Right ventricle myocardium superior (tissue), 1 donor: ENCODE data around the gene ZNF155. TPM values are rescaled to one million over a fixed set of nuclear protein-coding genes. Genes with fewer than 3 reads are reported as not detected.
"Not testable (repeated sequence)": the region's sequence is repeated elsewhere in the genome, so short reads cannot be mapped to it uniquely, and the experiment has no call there.

Experiments used
- ATAC-seq: fragments of 200-7000 bp; cut with Tn5 transposase; one replicate; pipeline ENCODE4 v1.9.1; 2020; ENCODE audit warnings: mild to moderate bottlenecking; ENCODE audit not compliant: poor library complexity
- DNase-seq: peaks from one replicate; pipeline ENCODE4 v3.0.0-alpha.2; 2020
- intact Hi-C: fragments of 100-400 bp; cut with DNase I; formaldehyde crosslinking; loops from one replicate; pipeline ENCODE4 v1.11.2; 2022
- long read RNA-seq: library from polyadenylated mRNA; unstranded; transcript quantifications from one replicate; pipeline ENCODE4 v2.0.0, GENCODE V29; 2021
- total RNA-seq: library from RNA; stranded (reverse); fragmentation: NEBNext Ultra II Directional; extraction: Animal tissue kit (Norgen Biotek cat#: 25700); gene quantifications from one replicate; pipeline ENCODE4 v1.2.1, GENCODE V29; 2021
- donor health status: DM: no; HTN: yes; CAD: no; lungs with severe emphysema.

ZNF155 gene
- total RNA-seq = 6.5 TPM
- long read RNA-seq, partial matches to known transcripts = 1 of 7 reads
- long read RNA-seq, other reads (novel, unspliced or antisense) = 0 of 7 reads

DNA sequence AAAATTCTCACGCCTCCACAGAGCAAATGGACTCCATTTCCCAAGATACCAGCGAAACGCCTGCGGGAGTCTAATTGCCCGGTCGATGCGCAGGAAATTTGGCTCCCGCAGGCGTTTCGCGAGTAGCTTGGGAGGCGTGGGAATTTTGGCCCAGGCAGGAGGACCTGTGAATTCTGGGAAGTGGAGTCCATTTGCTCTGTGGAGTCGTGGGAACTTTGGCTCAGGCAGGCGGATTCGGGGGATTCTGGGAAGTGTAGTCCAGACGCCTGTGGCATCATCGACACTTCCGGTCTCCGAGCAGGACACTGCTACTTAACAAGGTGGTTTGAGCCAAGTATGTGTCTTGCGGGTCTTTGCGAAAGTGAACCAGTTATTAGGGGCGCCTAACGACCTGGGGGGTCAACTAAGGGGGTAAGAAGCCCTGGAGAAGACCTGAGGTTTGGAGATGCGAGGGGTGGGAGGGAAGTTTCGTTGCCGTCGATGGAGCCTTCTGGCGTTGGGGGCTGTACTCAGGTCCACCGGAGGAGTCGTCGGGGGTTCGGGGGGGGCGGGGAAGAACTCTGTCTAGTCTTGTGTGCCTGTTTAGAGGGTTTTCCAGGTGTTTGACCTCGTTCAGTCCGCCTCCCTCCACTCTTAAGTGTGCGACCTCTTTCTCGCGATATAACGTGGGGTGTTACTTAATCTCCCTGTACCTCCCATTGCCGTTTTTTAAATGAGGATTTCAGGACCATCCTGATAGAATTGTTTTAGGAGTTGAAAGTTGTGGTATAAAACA lies at the start of gene ZNF155:
Gene ZNF155 (plus strand): TSS at position 277 of the 775 bp plus-strand sequence. CDS start 4,356 bp downstream, outside the sequence.
- DNase-seq = peak; percentile 93
- intact Hi-C loops = no loop called here
- ATAC-seq = peak; percentile 99

DNA sequence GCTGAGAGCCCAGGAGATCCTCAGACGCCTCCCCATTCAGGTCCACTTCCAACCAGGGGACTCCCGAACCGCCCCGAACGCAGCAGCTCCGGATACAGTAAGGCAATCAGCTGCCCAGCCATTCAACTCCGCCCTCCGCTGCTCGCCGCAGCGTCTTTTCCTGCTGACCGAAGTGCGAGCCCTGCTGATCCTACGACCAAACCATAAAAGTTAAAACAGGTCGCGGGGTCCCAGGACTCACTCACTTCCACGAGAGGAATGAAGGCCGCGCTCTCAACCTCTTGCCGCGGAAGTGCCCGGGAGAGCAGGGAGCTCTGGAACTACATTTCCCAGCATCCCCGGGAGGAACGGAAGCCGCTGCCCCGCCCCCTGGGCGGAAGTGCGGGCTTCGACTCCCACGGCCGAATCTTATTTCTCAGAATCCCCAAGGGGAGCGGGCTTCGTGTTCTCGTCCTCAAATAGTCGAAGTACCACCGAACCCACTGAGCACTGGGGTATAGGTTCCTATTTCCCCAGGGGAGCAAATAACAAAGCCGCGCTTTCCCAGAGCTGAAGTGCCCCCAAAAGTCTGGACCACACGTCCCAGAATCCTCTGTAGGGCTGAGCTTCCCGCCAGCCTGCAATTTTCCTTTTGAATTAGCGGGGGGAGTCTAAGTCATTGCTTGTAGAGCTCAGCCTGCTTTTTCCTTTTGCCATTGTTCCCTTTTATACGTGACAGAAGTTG lies 48.8 kb upstream of the ZNF155 start, which contains the start of gene ZNF45:
Gene ZNF45 (minus strand): TSS at position 298 of the 724 bp plus-strand sequence. CDS start 13,097 bp downstream, outside the sequence.
- intact Hi-C loops = loop anchor here (1.0 kb wide), 1 partner anchor 16 kb away; the partner anchor contains the start of gene ZNF221
- DNase-seq (peak; percentile 92), ATAC-seq (peak; percentile 100)

DNA sequence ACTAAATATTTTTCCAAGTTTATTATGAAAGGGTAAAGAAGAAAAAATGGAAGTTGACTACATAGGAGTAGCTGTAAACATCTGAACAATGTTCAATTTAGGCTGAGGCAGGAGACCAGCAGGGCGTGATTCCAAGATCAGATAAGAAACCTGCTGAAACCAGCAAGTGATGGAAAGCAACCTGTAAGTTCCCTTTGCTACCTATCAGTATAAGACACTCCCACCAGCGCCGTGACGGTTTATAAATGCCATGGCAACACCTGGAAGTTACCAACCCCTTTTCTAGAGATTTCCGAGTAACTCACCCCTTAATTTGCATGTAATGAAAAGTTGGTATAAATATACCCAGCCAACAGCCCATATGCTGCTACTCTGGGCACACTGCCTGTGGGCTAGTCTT lies 47.8 kb upstream of the ZNF155 start:
- DNase-seq (no peak), ATAC-seq (no peak)
- intact Hi-C loops = no loop called here

DNA sequence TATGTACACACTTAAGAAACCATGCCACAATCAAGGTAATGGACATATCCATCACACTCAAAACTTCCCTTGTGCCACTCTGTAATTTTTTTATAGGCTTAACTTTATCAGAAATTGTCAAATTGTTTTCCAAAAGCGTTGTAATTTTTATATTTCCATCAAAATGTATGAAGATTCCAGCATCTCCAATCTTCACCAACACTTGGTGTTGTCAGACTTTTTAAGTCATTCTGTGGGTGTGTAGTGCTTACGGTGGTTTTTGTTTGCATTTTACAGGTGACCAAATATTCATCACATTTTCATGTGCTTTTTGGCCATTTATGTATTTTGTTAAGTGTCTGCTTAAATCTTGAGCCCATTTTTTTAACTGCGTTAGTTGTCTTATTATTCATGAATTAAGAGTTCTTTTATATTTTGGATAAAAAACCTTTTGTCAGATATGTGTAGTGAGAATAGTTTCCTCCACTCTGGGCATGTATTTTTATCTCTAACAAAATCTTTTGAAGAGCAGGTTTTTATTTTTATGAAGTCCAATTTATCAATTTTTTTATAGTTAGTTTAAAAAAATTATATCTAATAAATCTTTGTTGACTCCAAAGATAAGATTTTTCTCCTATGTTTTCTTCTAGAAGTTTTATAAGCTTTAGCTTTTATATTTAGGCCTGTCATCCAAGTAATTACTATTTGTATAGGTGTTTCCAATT lies 44.3 kb upstream of the ZNF155 start:
- intact Hi-C loops = no loop called here

DNA sequence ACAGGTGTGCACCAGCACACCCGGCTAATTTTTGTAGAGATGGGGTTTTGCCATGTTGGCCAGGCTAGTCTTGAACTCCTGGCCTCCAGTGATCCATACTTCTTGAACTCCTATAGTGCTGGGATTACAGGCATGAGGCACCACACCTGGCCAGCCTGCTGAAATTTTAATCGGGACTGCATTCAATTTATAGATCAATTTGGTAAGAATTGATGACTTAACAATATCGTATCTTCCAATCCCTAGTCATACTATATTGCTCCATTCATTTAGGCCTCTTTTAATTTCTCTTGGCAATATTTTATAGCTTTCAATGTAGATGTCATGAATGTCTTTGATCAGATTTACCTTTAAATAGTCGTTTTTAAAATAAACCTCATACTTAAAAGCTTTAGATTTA lies 43.3 kb upstream of the ZNF155 start:
- DNase-seq = no peak
- ATAC-seq = no peak
- intact Hi-C loops = no loop called here

More for the DNA sequence above, 44.3 kb upstream of the ZNF155 start:
- no peak for ATAC-seq
- no peak for DNase-seq

DNA sequence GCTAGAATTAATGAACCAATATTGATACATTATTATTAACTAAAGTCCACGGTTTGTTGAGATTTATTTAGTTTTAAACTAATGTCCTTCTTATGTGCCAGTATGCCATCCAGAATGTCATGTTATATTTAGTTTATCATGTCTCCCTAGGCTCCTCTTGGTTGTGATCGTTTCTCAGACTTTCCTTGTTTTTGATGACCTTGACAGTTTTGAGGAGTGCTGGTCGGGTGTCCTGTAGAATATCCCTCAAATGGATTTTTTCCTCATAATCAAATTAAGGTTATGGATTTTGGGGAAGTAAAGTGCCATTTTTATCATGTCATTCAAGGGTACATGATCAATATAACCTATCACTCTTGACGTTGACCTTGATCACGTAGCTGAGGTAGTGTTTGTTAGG lies 42.8 kb upstream of the ZNF155 start:
- DNase-seq (no peak), ATAC-seq (no peak)
- intact Hi-C loops = no loop called here

DNA sequence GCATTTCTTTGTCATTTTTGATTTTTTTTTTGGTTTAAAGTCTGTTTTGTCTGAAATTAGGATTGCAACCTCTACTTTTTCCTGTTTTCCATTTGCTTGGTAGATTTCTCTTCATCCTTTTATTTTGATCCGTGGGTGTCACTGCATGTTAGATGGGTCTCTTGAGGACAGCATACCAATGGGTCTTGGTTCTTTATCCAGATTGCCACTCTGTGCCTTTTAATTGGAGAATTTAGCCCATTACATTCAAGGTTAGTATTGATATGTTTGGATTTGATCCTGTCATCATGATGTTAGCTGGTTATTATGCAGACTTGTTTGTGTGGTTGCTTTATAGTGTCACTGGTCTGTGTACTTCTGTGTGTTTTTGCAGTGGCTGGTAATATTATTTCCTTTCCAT lies 36.6 kb upstream of the ZNF155 start:
- DNase-seq, ATAC-seq, intact Hi-C loops: not testable (repeated sequence)

DNA sequence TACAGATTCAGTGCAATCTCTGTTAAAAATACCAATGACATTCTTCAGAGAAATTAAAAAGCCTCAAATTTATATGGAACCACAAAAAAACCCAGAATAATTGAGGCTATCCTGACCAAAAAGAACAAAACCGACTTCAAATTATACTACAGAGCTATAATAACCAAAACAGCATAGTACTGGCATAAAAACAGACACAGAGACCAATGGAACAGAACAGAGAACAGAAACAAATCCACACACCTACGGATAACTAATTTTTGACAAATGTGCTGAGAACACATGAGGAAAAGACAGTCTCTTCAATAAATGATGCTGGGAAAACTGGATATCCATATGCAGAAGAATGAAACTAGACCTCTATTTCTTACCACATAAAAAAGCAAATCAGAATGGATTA lies 34.2 kb upstream of the ZNF155 start:
- DNase-seq, ATAC-seq, intact Hi-C loops: not testable (repeated sequence)

DNA sequence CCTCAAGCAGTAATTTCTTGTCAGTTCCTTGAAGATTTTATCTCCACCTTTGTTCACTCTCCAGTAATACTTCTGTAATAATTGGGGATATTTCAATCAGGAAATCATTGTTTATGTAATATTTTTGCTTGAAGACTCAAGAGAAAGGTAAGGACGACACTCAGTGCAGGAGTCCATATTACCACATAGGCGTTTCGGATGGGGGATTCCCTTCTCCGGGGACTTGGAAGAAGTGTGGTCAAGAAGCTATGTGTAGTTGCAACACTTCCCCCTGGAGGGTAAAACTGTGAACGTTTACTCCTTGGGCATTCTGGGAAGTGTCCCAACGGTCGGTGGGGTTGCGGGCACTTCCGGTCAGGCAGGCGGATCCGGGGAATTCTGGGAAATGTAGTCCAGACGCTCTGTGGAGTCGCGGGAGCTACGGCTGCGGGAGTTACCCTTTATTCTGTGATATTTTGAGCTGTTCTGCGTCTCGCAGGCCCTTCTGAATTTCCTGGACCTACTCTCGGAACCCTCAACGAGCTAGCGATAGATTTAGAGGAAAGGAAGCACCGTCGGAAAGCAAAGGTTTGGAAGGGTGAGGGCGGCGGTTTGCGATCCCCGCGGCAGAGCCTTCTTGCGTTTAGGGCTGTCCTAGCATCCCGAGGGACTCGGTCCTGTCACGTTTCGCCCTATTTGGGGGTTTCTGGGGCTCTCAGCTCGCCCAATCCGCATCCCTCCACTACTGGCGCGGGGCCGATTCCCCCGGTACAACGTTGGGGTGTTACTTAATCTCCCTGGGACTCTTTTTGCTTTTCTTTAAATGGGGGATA lies 32.9 kb upstream of the ZNF155 start, which contains the start of gene ZNF221:
Gene ZNF221 (plus strand): TSS at position 395 of the 812 bp plus-strand sequence. CDS start 11,499 bp downstream, outside the sequence.
- intact Hi-C loops = loop anchor here (1.0 kb wide), 1 partner anchor 16 kb away; the partner anchor contains the start of gene ZNF45
- DNase-seq (peak; percentile 91), ATAC-seq (peak; percentile 100)

DNA sequence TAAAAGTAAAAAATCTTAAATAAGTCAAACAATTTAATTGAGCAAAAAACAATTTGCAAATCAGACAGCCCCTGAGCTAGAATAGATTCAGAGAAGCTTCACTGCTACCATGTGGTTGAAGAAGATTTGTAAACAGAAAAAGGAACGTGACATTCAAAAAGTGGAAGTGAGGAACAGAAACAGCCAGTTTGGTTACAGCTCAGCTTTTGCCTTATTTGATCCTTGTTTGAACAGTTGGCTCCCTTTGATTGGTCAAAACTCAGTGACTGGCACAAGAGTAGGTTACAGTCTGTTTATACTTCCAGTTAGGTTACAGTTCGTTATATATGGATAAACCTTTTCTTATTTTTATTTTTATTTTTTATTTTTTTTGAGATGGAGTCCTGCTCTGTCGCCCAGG lies 27.2 kb upstream of the ZNF155 start:
- ATAC-seq (no peak), DNase-seq (no peak)
- intact Hi-C loops = no loop called here

DNA sequence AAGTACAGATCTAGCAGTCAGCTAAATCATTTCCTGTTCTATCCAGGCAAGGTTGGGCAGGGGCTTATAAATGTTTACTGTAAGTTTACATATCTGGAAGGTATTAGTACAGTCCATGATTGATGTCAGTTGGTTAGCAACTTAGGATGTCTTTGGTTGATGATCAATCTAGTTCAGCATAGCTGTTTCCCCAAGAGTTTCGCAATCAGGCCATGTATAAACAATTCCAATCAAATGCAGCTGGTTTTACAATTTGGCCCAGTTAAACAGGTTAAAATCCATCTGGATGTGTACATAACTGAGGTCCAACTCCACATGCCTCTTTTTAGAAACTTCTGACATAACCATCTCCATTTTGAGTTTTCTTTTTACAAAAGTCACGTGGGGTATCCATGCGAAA lies 26.1 kb upstream of the ZNF155 start:
- DNase-seq (no peak), ATAC-seq (no peak)
- intact Hi-C loops = no loop called here

DNA sequence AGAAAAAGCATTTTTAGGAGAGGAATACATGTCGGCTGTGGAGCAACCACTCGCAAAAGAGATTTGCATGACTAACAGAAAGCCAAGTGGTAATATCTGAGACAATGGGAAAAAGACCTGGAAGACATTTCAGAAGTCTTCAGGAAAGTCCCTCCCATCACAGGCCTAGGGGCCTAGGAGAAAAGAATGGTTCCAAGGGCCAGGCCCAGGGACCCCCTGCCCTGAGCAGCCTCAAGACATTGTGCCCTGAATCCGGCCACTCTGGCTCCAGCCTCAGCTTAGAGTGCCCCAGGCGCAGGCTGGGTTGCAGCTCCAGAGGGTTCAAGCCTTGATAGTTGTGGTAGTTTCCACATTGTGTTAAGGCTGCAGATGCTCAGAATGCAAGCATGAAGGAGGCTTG lies 23.6 kb upstream of the ZNF155 start:
- ATAC-seq = no peak
- DNase-seq = no peak
- intact Hi-C loops = no loop called here

DNA sequence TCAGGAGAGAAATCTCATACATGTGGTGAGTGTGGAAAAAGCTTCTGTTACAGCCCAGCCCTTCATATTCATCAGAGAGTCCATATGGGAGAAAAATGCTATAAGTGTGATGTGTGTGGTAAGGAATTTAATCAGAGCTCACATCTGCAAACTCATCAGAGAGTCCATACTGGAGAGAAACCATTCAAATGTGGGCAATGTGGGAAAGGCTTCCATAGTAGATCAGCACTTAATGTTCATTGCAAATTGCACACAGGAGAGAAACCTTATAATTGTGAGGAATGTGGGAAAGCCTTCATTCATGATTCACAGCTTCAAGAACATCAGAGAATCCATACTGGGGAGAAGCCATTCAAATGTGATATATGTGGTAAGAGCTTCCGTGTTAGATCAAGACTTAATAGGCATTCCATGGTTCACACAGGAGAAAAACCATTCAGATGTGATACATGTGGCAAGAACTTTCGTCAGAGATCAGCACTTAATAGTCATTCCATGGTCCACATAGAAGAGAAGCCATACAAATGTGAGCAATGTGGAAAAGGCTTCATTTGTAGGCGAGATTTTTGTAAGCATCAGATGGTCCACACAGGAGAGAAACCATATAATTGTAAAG lies 17.8 kb upstream of the ZNF155 start:
- ATAC-seq = no peak
- intact Hi-C loops = no loop called here
- no peak for DNase-seq

DNA sequence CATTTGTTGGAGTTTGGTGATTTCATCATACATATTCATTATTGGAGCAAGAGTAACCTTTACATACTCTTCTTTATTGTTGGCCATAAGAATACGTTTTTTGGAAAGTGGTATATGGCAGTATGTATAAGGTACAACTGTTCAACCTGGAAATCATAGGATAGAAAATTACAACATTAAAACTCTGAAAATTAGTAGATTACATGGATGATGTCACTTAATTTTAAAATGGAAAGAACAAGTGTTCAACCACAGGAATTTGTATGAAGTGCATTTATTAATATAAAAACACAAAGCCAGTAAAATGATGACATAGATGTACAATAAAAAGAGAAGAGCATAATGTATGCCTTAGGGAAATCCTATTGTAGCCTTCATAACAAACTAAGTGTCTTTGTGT lies 7.3 kb upstream of the ZNF155 start:
- DNase-seq (no peak), ATAC-seq (no peak)
- intact Hi-C loops = no loop called here

DNA sequence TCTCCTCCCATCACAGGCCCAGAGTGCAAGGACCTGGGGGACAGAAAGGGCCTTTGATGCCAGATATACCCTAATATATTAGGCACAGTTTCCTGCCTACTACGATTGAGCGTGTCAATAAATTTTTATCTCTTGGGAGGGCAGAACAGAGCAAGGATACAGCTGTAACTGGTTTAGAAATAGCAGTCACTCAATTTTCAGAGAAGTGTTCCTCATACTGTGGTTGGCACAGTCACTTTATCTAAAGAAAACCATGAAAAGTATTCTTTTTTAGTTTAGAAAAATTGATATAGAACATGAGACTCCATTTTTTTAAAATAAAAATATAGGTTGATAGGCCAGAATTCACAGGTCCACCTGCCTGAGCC lies 460 bp upstream of the ZNF155 start:
- intact Hi-C loops = no loop called here
- ATAC-seq (no peak), DNase-seq (no peak)

DNA sequence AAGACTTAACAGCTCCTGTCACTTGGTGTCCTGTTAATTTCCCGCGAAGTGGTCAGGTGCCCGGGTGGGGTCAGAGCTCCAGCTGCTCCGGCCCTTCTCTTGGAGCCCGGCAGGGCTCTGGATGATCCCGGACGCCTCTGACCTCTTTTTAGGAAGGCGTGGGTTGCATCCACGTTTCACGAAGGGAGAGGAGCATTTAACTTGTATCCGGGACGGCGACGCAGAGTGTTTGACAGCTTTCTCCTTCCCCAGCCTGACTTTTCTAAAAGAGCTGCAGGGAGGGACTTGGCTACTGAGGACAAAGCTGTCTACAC lies 656 bp downstream of the ZNF155 start:
- peak; percentile 53 for ATAC-seq
- intact Hi-C loops = no loop called here

DNA sequence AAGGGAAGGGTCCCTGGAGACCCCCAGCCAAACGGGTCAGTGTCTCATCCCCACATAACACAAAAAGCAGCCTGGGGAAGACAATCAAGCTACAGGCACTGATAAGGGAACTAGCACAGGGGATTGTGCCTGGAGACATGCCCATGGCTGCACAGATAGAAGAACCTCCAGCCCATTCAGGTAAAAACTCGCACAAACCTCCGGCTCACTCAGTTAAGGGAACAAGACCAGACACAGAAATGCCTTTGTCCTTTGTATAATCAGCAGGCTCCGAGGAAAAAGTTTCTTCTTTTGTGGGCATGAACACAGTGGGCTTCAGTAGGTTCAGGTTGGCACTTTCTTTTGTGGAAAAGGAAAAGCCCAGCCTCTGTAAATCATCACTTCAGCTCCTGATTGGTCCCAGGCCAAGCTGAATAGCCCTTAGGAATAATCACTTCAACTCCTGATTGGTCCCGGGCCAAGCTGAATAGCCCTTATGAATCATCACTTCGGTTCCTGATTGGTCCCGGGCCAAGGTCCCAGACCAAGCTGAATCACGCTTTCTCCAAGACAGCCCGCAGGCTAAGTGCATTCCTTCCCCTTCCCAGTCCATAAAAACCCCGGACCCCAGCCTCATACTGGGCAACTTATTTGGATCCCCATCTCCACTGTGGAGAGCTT lies 13.8 kb downstream of the ZNF155 start:
- no peak for DNase-seq
- intact Hi-C loops = no loop called here

More for the DNA sequence above, 656 bp downstream of the ZNF155 start:
- DNase-seq = peak; percentile 31

More for the DNA sequence above, 13.8 kb downstream of the ZNF155 start:
- no peak for ATAC-seq
